ENCODE results near the gene ARHGEF9. TPM values are rescaled to one million over a fixed set of nuclear protein-coding genes. Genes with fewer than 3 reads are reported as not detected.

The ARHGEF9 gene
- total RNA-seq = 14.6 TPM in 2 replicates

DNA sequence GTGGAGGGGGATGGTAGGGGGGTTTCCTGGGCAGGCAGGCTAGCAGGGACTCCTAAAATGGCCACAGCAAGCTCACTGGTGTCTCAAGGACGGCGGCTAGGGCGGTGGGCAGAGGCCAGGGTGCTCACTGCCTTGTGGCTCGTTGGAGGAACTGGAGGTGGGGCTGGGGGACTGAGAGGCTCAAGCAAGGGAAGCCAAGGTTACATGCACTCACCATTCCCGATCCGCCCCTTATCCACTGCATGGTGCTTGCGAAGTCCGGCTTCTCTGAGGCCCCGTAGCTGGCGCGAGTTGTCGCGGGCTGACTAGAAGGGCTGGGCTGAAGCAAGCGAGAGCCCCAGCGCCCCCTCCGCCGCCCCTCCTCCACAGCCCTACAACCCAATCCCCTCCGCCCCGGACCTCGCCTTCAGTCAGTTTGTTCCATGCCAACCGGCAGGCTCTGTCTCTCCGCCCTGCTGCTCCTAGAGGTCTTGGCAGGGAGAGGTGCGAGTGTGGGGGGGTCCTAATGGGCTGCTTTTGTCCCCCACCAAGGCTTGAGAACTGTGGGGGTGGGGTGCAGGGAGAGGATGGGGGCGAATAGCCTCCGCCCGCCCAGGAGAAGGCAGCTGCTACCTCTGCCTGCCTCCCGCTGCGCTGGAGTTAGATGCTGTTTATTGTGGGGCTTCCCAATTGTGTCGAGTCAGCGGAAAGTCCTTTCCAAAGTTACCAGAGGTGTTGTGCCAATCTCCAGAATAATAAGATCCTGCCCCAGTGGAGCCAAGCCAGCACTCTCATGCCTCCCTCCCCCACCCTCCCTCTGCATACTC is at the start of gene ARHGEF9:
Gene ARHGEF9, minus strand, starts transcription at position 313 of the 806 bp plus-strand sequence. Its CDS starts 69 bp downstream, at position 244.

